Measurements from ENCODE around the gene LRR1. TPM values are rescaled to one million over a fixed set of nuclear protein-coding genes. Genes with fewer than 3 reads are reported as not detected.

LRR1 gene
- total RNA-seq, 1 experiment from 2014 or later = 34.8 TPM

DNA sequence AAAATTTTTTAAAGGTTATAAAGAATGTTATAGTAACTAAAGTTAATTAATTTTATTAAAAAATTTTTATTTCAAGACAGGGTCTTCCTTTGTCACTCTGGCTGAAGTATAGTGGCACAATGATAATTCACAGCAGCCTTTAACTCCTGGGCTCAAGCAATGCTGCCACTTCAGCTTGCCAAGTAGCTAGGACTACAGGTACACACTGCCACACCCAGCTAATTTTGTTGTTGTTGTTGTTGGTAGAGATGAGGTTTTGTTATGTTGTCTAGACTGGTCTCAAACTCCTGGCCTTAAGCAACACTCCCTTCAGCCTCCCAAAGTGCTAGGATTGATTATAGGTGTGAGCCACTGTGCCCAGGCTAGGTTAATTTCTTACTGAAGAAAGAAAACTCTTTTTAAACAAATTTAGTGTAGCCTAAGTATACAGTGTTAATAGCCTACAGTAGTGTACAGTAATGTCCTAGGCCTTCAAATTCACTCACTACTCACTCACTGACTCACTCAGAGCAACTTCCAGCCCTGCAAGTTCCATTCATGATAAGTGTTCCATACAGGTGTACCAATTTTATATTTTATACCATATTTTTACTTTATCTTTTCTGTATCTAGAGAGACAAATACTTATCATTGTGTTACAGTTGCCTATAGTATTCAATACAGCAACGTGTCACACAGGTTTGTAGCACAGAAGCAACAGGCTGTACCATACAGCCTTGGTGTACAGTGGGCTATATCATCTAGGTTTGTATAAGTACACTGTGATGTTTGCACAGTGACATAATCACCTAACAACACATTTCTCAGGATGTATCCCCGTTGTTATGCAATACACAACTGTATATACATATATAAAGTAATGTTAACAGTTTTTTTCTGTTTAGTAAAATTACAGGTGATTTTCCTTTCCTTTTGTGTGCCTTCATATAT, 61.1 kb downstream of the LRR1 start:
- no TSS peak for BruUV-seq (replicated peaks)
- intact Hi-C loops (cut with micrococcal nuclease; ENCODE audit: unreplicated experiment) = no loop called here
- ChIA-PET POLR2A (no interaction called here), CTCF (no interaction called here)
- Histone ChIP-seq H3K9me3 (no peaks in the 10 kb centered on the region), H3K36me3 (ENCODE audit: control insufficient read depth, insufficient read depth, low read length) (no peaks in the 10 kb centered on the region), H3K4me3 (ENCODE audit: low read depth, low read length) (no peak overlapping the region), H3K27me3 (replicated peaks; ENCODE audit: control insufficient read depth, insufficient read depth, low read length) (no peaks in the 10 kb centered on the region), H3K4me1 (no peaks in the 10 kb centered on the region)
- Mint-ChIP-seq H3K9me3 (ENCODE audit: unreplicated experiment) (no peaks in the 10 kb centered on the region), H3K27me3 (ENCODE audit: insufficient read depth, unreplicated experiment) (no peaks in the 10 kb centered on the region), H3K27ac (ENCODE audit: unreplicated experiment) (no peak overlapping the region), H3K36me3 (ENCODE audit: insufficient read depth, unreplicated experiment) (no peaks in the 10 kb centered on the region), H3K4me3 (ENCODE audit: unreplicated experiment) (no peak overlapping the region), H3K4me1 (ENCODE audit: low read depth, unreplicated experiment) (no peaks in the 10 kb centered on the region)
- no peak for DNase-seq
- no peak for TF ChIP-seq CTCF (IDR thresholded peaks at IDR 0.05; ENCODE audit: insufficient read depth in 1 of 2, low read depth in 1 of 2, low read length in 1 of 2, severe bottlenecking in 1 of 2, unreplicated experiment in 1 of 2)

Other genes starting within 250 kb of the LRR1 start
- gene RPS29, start 12.6 kb upstream of the LRR1 start, total RNA-seq (2022) = 1,677 and 1,733 TPM in 2 replicates
- gene RPL36AL, start 21.7 kb downstream of the LRR1 start, total RNA-seq (2022) = 181 and 191 TPM in 2 replicates
- 42.1 and 47.5 TPM in 2 replicates for gene MGAT2, start 21.9 kb downstream of the LRR1 start, total RNA-seq (2022)
- gene DNAAF2, start 36.3 kb downstream of the LRR1 start, total RNA-seq (2022) = 11.4 and 11.5 TPM in 2 replicates
- 29.7 and 31.4 TPM in 2 replicates for gene POLE2, start 89.3 kb downstream of the LRR1 start, total RNA-seq (2022)
- 0.97 and 0.98 TPM in 2 replicates for gene KLHDC1, start 94.2 kb downstream of the LRR1 start, total RNA-seq (2022)
- 76.5 and 89.4 TPM in 2 replicates for gene KLHDC2, start 169.2 kb downstream of the LRR1 start, total RNA-seq (2022)